B cell (primary cell): Measurements from ENCODE around the gene RAP1A. TPM values are rescaled to one million over a fixed set of nuclear protein-coding genes. Genes with fewer than 3 reads are reported as not detected.
"Not testable (repeated sequence)": the region's sequence is repeated elsewhere in the genome, so short reads cannot be mapped to it uniquely, and the experiment has no call there.

Experiments used
- ATAC-seq: fragments of 200-7000 bp; cut with Tn5 transposase; one replicate; pipeline ENCODE4 v1.10.0; 2021; ENCODE audit warnings: low read depth, mild to moderate bottlenecking, moderate number of reproducible peaks, moderate library complexity
- CTCF ChIA-PET: fragments of 350-600 bp; sonication (Branson Sonifier 250); formaldehyde crosslinking; loops from one replicate; lab custom pipeline; 2021; ENCODE audit warnings: antibody characterized with exemption, inconsistent platforms; lab: Charles Lee
- POLR2A ChIA-PET: fragments of 350-600 bp; sonication (Branson Sonifier 250); formaldehyde crosslinking; loops from one replicate; lab custom pipeline; 2021; ENCODE audit warnings: antibody characterized with exemption; lab: Charles Lee
- DNase-seq: peaks from one replicate; pipeline ENCODE4 v3.0.0; 2013
- H2AFZ ChIP-seq: 2 replicates; pipeline ENCODE4 v1.6.1; 2012; ENCODE audit warnings: mild to moderate bottlenecking, low read depth, low read length; ENCODE audit not compliant: insufficient read depth, poor library complexity, severe bottlenecking
- H3K27ac ChIP-seq, 2 donors: 1 replicate in 1 of 2; 2 replicates in 1 of 2; pipeline ENCODE4 v1.5.1; 2012 to 2013; ENCODE audit warnings: low read length in 2 of 2, mild to moderate bottlenecking in 2 of 2, moderate library complexity in 1 of 2
- H3K27me3 ChIP-seq, 4 experiments: fragments of 200-600 bp in 1 of 4; sonication (generic) in 1 of 4; replicated peaks in 1 of 4; 1 replicate in 2 of 4; 2 replicates in 2 of 4; pipeline versions ENCODE4 v1.6.1 to v1.7.0; 2013 to 2016; ENCODE audit warnings: low read length in 3 of 4, mild to moderate bottlenecking in 2 of 4, mixed read lengths in 1 of 4, moderate library complexity in 1 of 4; ENCODE audit not compliant: insufficient read depth in 4 of 4, control insufficient read depth in 3 of 4; ENCODE audit errors: control extremely low read depth in 1 of 4
- H3K36me3 ChIP-seq, 2 experiments: replicated peaks in 1 of 2; 1 replicate in 1 of 2; 2 replicates in 1 of 2; pipeline versions ENCODE4 v1.6.1 to v1.7.1; 2013; ENCODE audit warnings: low read length in 1 of 2; ENCODE audit not compliant: insufficient read depth in 2 of 2, control insufficient read depth in 1 of 2; ENCODE audit errors: control extremely low read depth in 1 of 2, extremely low read depth in 1 of 2
- H3K4me1 ChIP-seq, 2 donors: fragments of 200-600 bp in 1 of 2; sonication (generic) in 1 of 2; 1 replicate in 1 of 2; 2 replicates in 1 of 2; pipeline versions ENCODE4 v1.5.1 to v1.6.1; 2013 to 2017; ENCODE audit warnings: low read length in 2 of 2; ENCODE audit not compliant: control insufficient read depth in 2 of 2, insufficient read depth in 2 of 2
- H3K4me2 ChIP-seq: replicated peaks from 2 replicates; pipeline ENCODE3; 2012; ENCODE audit warnings: mild to moderate bottlenecking, low read depth, low read length; ENCODE audit not compliant: poor library complexity, severe bottlenecking
- H3K4me3 ChIP-seq, 5 experiments: fragments of 200-600 bp in 1 of 5; sonication (generic) in 1 of 5; 1 replicate in 3 of 5; 2 replicates in 2 of 5; pipeline versions ENCODE4 v1.5.1 to v1.7.0; 2011 to 2016; ENCODE audit warnings: low read length in 4 of 5, mild to moderate bottlenecking in 4 of 5, low read depth in 2 of 5, control low read depth in 1 of 5, moderate library complexity in 1 of 5; ENCODE audit not compliant: insufficient read depth in 1 of 5; ENCODE audit errors: control extremely low read depth in 1 of 5, extremely low read depth in 1 of 5
- H3K79me2 ChIP-seq: fragments of 200-600 bp; sonication (generic); one replicate; pipeline ENCODE4 v1.6.0; 2016; ENCODE audit warnings: low read length; ENCODE audit not compliant: control insufficient read depth, insufficient read depth
- H3K9ac ChIP-seq: fragments of 200-600 bp; sonication (generic); 2 replicates; pipeline ENCODE4 v1.6.1; 2017; ENCODE audit warnings: mild to moderate bottlenecking, low read length, moderate library complexity
- H3K9me3 ChIP-seq, 3 donors: one replicate each; pipeline versions ENCODE4 v1.6.1 to v1.7.1; 2013; ENCODE audit warnings: low read length in 2 of 3; ENCODE audit not compliant: control insufficient read depth in 2 of 3, insufficient read depth in 1 of 3; ENCODE audit errors: control extremely low read depth in 1 of 3
- H4K20me1 ChIP-seq: 2 replicates; pipeline ENCODE4 v1.6.0; 2012; ENCODE audit warnings: mild to moderate bottlenecking, low read length; ENCODE audit not compliant: insufficient read depth, control insufficient read depth, poor library complexity, severe bottlenecking
- H3K27ac Mint-ChIP-seq: one replicate; pipeline ENCODE4 v1.8.0; 2021; ENCODE audit warnings: mixed read lengths
- H3K27me3 Mint-ChIP-seq: one replicate; pipeline ENCODE4 v1.8.0; 2021; ENCODE audit warnings: mixed read lengths
- H3K4me1 Mint-ChIP-seq: one replicate; pipeline ENCODE4 v1.8.0; 2021; ENCODE audit warnings: mixed read lengths
- H3K4me3 Mint-ChIP-seq: one replicate; pipeline ENCODE4 v1.8.0; 2021; ENCODE audit warnings: mixed read lengths
- H3K9me3 Mint-ChIP-seq: one replicate; pipeline ENCODE4 v1.8.0; 2022; ENCODE audit warnings: mixed read lengths; ENCODE audit not compliant: insufficient read depth
- EZH2 ChIP-seq: IDR thresholded peaks from 2 replicates; pipeline ENCODE4 v1.6.1; 2012; ENCODE audit warnings: borderline replicate concordance, low read depth, mild to moderate bottlenecking, moderate library complexity, low read length; ENCODE audit not compliant: insufficient read depth, poor library complexity, severe bottlenecking
- WGBS: methylation state at CpG from one replicate; pipeline ENCODE4 v1.1.5; 2013; ENCODE audit warnings: missing lambda C conversion rate; ENCODE audit not compliant: insufficient coverage; 5-methylcytosine and 5-hydroxymethylcytosine counted together
- intact Hi-C: fragments of 100-400 bp; cut with micrococcal nuclease; formaldehyde crosslinking; loops from one replicate; pipeline ENCODE4 v1.10.0; 2022
- polyA plus RNA-seq: library from polyadenylated mRNA; depleted of rRNA; stranded (reverse); fragments of >200 nt; gene quantifications from 2 replicates; pipeline ENCODE4 v1.2.3, GENCODE V29; 2012
- total RNA-seq, 2 donors: library from RNA; stranded (reverse); fragments of 120-200 nt in 1 of 2; gene quantifications; 1 replicate in 1 of 2; 2 replicates in 1 of 2; pipeline versions ENCODE4 v1.2.3 to v1.2.4, GENCODE V29; 2013 to 2022
- TF ChIP-seq, protein P1 (sequence below): fragments of 200-600 bp; IDR thresholded peaks from one replicate; pipeline ENCODE4 v1.8.0; 2022; ENCODE audit warnings: antibody characterized with exemption, mild to moderate bottlenecking

RAP1A gene
- total and polyA plus RNA-seq, 2 donors (not counting 1 experiment from before 2014, with no cell fraction given) = 32.6 to 75.3 TPM

- no peaks in the 10 kb centered on the region for H3K27me3 Mint-ChIP-seq
- no peak overlapping the region for H3K4me3 ChIP-seq
- TF ChIP-seq, protein P1, sequence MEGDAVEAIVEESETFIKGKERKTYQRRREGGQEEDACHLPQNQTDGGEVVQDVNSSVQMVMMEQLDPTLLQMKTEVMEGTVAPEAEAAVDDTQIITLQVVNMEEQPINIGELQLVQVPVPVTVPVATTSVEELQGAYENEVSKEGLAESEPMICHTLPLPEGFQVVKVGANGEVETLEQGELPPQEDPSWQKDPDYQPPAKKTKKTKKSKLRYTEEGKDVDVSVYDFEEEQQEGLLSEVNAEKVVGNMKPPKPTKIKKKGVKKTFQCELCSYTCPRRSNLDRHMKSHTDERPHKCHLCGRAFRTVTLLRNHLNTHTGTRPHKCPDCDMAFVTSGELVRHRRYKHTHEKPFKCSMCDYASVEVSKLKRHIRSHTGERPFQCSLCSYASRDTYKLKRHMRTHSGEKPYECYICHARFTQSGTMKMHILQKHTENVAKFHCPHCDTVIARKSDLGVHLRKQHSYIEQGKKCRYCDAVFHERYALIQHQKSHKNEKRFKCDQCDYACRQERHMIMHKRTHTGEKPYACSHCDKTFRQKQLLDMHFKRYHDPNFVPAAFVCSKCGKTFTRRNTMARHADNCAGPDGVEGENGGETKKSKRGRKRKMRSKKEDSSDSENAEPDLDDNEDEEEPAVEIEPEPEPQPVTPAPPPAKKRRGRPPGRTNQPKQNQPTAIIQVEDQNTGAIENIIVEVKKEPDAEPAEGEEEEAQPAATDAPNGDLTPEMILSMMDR = no peak
- TF ChIP-seq EZH2 = no peak
- peaks cover 2 to 32% (median 4%) of the 10 kb centered on the region in 3 donors for H3K9me3 ChIP-seq
- no peak overlapping the region for H3K27ac Mint-ChIP-seq
- ATAC-seq = no peak
- H3K9me3 Mint-ChIP-seq = peaks cover 15% of the 10 kb centered on the region
- H3K4me2 ChIP-seq = no peak overlapping the region
- ChIA-PET POLR2A (no interaction called here), CTCF (interaction anchor here (0.7 to 1.0 kb wide), 2 partner anchors 90 to 172 kb away, joined by 3 to 4 read pairs; no protein-coding TSS in a partner anchor)
- peaks cover 82% of the 10 kb centered on the region for H3K79me2 ChIP-seq
- H3K36me3 ChIP-seq = peaks cover 0 to 25% of the 10 kb centered on the region in 2 experiments
- 100% methylated on average over 2 of the region's 2 CpGs for WGBS
- no peak overlapping the region for H3K9ac ChIP-seq
- H3K4me3 Mint-ChIP-seq = no peak overlapping the region
- no peak overlapping the region for H2AFZ ChIP-seq
- H3K27me3 ChIP-seq = no peaks in the 10 kb centered on the region
- H3K27ac ChIP-seq = no peak overlapping the region
- H4K20me1 ChIP-seq = peaks cover 40% of the 10 kb centered on the region
- intact Hi-C loops = no loop called here
- no peak for DNase-seq
- no peaks in the 10 kb centered on the region for H3K4me1 ChIP-seq
- peaks cover 40% of the 10 kb centered on the region for H3K4me1 Mint-ChIP-seq
Measured at GRCh38 chr1:111679541-111679940, 60.0 kb downstream of the RAP1A start.

GRCh38 chr1:111680212-111680800 lies 60.7 kb downstream of the RAP1A start:
- Histone ChIP-seq H3K36me3 (peaks cover 0 to 25% of the 10 kb centered on the region in 2 experiments), H4K20me1 (peaks cover 33% of the 10 kb centered on the region), H3K9me3 (peaks cover 4 to 27% (median 6%) of the 10 kb centered on the region in 3 donors), H3K79me2 (peaks cover 79% of the 10 kb centered on the region)
- CTCF ChIA-PET = interaction anchor here (0.7 to 1.2 kb wide), 2 partner anchors 89 to 198 kb away, joined by 3 to 4 read pairs; no protein-coding TSS in a partner anchor
- Mint-ChIP-seq H3K9me3 (peaks cover 15% of the 10 kb centered on the region), H3K4me1 (peaks cover 39% of the 10 kb centered on the region)
- ATAC-seq, H3K4me1 ChIP-seq, H2AFZ ChIP-seq, H3K9ac ChIP-seq, H3K27ac ChIP-seq, H3K27ac Mint-ChIP-seq, H3K4me3 Mint-ChIP-seq, H3K4me2 ChIP-seq, DNase-seq, POLR2A ChIA-PET, H3K4me3 ChIP-seq, H3K27me3 ChIP-seq, H3K27me3 Mint-ChIP-seq, intact Hi-C loops: not testable (repeated sequence)
- WGBS = 96% methylated on average over 8 of the region's 9 CpGs

- H3K36me3 ChIP-seq, H3K4me3 ChIP-seq, intact Hi-C loops, H3K9ac ChIP-seq, CTCF ChIA-PET, H3K27me3 Mint-ChIP-seq, H3K4me3 Mint-ChIP-seq, ATAC-seq, H3K27ac Mint-ChIP-seq, H4K20me1 ChIP-seq, H3K27me3 ChIP-seq, DNase-seq, H3K27ac ChIP-seq, H3K4me2 ChIP-seq, H2AFZ ChIP-seq: not testable (repeated sequence)
- Mint-ChIP-seq H3K4me1 (peaks cover 61% of the 10 kb centered on the region), H3K9me3 (peaks cover 13% of the 10 kb centered on the region)
- H3K9me3 ChIP-seq = peaks cover 4 to 26% (median 13%) of the 10 kb centered on the region in 3 donors
- peaks cover 62% of the 10 kb centered on the region for H3K79me2 ChIP-seq
- POLR2A ChIA-PET = interaction anchor here (0.7 kb wide), 1 partner anchor 1277 kb away, joined by 4 read pairs; no protein-coding TSS in a partner anchor
- H3K4me1 ChIP-seq = peaks cover 16 to 20% of the 10 kb centered on the region in 2 donors
- 100% methylated on average over 1 of the region's 8 CpGs for WGBS
Measured at GRCh38 chr1:111685293-111686153, 65.9 kb downstream of the RAP1A start.
